ENCODE measurements around the gene PRPH.
A peak's percentile ranks its signal among the peaks of the same experiment; 100 is the strongest.

PRPH gene

DNA sequence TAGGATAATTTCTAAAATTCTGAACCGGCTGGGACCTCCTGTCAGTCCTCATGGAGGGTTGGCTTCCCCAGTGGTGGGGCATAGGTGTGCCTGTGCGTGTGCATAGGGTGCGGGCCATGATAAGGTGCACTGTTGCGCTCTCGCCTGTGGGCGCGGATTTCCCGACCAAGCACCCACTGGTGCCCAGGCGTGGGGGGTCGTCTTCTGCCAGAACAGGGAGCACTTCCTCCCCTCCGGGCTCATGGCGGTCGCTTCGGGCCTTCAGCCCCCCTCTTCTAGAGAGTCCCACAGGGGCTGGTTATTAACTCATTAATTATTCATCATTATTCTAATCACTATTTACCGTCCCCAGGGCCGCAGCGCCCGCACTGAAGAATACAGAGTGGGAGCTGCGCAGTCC, 39.3 kb downstream of the PRPH start:
- no peak for TF ChIP-seq CTCF (IDR thresholded peaks at IDR 0.05)

- no peak for TF ChIP-seq CTCF (IDR thresholded peaks at IDR 0.05)
Observed at GRCh38 chr12:49334681-49335080, 39.7 kb downstream of the PRPH start.

DNA sequence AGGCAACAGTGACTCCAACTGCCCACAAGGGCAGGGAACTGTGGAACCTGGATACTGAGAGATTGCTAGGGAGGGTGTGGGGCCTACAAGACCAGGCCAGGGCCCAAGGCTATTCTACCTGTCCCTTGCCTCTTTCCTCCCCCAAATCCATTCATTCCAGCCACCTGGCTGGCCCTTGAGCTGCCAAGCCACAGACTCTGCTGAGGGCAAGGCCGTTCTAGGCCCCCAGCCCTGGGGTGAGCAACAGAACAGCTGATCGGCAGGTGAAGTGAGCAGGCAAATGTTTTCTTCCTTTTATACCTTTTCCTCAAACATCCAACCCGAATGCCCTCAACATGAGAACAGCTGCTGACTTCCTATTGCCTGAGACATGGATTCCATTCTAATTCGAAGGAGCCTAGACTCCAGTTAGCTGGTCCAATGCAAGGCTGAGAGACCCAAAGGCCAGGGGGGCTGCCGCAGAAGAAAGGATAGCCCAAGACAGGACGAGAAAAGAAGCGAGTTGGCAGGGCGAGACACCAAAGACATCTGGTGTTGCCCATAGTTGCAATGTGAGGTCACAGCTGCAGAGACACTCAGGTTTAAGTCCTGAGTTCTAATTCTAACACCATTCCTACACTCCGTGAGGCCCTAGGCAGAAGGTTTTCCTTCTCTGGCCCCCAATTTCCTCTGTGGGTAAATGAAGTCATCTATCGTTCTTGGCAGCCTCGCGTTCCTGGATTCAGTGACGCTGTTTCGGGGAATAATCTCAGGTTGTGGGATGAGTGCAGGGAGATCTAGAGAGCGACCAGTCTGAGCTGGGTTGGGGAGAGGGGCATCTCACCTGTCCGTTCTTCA, 40.4 kb downstream of the PRPH start:
- TF ChIP-seq CTCF (IDR thresholded peaks at IDR 0.05): no peak

DNA sequence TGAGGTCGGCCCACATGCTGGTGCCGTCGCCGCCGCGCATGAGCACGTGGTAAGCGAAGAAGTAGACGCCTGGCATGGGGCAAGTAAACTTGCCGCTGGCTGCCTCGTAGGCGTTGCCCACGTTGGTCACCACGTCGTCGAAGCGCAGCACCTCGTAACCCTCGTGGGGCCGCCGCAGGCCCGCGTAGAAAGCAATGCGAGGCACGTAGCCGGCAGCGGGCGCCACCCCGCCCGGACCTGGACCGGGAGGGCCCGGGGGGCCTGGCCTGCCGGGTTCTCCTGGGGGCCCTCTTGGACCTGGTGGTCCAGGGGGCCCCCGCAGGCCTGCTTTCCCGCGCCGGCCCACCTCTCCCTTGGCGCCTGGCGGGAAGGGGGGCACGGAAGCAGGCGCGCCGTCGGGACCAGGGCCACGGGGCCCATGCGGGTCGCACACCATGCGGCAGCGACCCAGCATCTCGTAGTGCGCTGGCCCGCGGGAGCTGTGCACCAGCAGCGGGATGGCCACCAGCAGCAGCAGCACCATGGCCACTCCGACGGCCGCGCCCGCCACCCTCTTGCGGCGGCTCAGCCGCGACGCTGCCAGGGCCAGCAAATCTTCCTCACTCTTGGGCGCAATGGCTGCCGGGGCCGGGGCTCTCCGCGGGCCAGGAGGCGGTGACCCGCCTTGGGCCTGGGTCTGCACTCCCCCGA, 41.2 kb downstream of the PRPH start:
- TF ChIP-seq CTCF (IDR thresholded peaks at IDR 0.05): no peak

- peak; percentile 98 for TF ChIP-seq CTCF (IDR thresholded peaks at IDR 0.05)
Observed at GRCh38 chr12:49336645-49337584, 42.0 kb downstream of the PRPH start, which contains the start of gene C1QL4. Gene C1QL4, minus strand, starts transcription at chr12:49337188. Its CDS starts 711 bp downstream, at chr12:49336477.

GRCh38 chr12:49338830-49339463, 44.0 kb downstream of the PRPH start:
- no peak for TF ChIP-seq CTCF (IDR thresholded peaks at IDR 0.05)

DNA sequence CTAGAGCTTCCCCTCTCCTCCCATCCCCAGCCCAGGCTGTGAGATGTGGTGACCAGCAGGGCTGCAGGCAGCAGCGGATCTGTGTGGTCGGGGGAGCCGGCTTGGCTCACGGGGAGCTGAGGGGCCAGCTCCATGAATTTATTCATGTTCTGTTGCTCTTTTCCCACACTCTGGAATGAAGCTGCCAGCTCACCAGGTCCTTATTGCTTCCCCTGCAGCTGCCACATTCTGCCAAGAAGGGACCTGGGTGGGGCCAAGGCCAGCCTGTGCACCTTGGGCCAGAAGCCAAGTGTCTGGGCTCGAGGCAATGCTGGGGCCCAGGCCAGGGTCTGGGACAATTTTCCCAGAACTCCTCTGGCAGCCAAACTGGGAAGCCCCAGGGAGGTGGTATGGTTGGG, 44.5 kb downstream of the PRPH start:
- TF ChIP-seq CTCF (IDR thresholded peaks at IDR 0.05): no peak
